Measurements from ENCODE around the gene KCNQ2. TPM values are rescaled to one million over a fixed set of nuclear protein-coding genes. Genes with fewer than 3 reads are reported as not detected.

The KCNQ2 gene
- total RNA-seq, 1 donor from 2014 or later, result 354 TPM

- peaks cover 17% of the 10 kb centered on the region for H3K9me3 Mint-ChIP-seq (ENCODE audit: unreplicated experiment)
- DNase-seq, result no peak
- peaks cover 25% of the 10 kb centered on the region for H3K4me1 Mint-ChIP-seq (ENCODE audit: low read depth, unreplicated experiment)
- peak overlapping the region; percentile 59 for H3K27ac Mint-ChIP-seq (ENCODE audit: unreplicated experiment)
- peaks cover 23% of the 10 kb centered on the region for H3K27me3 Mint-ChIP-seq (ENCODE audit: unreplicated experiment)
- no peak overlapping the region for H3K4me3 Mint-ChIP-seq (ENCODE audit: unreplicated experiment)
- no peak for TF ChIP-seq CTCF (IDR thresholded peaks at IDR 0.05; ENCODE audit: partially characterized antibody, unreplicated experiment)
- no peaks in the 10 kb centered on the region for H3K36me3 Mint-ChIP-seq (ENCODE audit: unreplicated experiment)
These were observed 26.0 kb downstream of the KCNQ2 start for GRCh38 chr20:63446216-63447024.

- no peak for TF ChIP-seq CTCF (IDR thresholded peaks at IDR 0.05; ENCODE audit: partially characterized antibody, unreplicated experiment)
- Mint-ChIP-seq H3K4me1 (ENCODE audit: low read depth, unreplicated experiment) (peaks cover 23% of the 10 kb centered on the region), H3K27ac (ENCODE audit: unreplicated experiment) (no peak overlapping the region), H3K4me3 (ENCODE audit: unreplicated experiment) (no peak overlapping the region), H3K27me3 (ENCODE audit: unreplicated experiment) (peaks cover 19% of the 10 kb centered on the region), H3K36me3 (ENCODE audit: unreplicated experiment) (no peaks in the 10 kb centered on the region), H3K9me3 (ENCODE audit: unreplicated experiment) (peaks cover 15% of the 10 kb centered on the region)
- no peak for DNase-seq
These were observed 27.2 kb downstream of the KCNQ2 start for GRCh38 chr20:63445075-63445734.

- DNase-seq, result no peak
- Mint-ChIP-seq H3K4me1 (ENCODE audit: low read depth, unreplicated experiment) (peaks cover 23% of the 10 kb centered on the region), H3K4me3 (ENCODE audit: unreplicated experiment) (no peak overlapping the region)
These were observed 27.9 kb downstream of the KCNQ2 start for GRCh38 chr20:63444548-63444947.

GRCh38 chr20:63443606-63444395, 28.7 kb downstream of the KCNQ2 start:
- DNase-seq, result no peak
- no peak for TF ChIP-seq CTCF (IDR thresholded peaks at IDR 0.05; ENCODE audit: partially characterized antibody, unreplicated experiment)
- Mint-ChIP-seq H3K4me1 (ENCODE audit: low read depth, unreplicated experiment) (peaks cover 19% of the 10 kb centered on the region), H3K27ac (ENCODE audit: unreplicated experiment) (peak overlapping the region; percentile 4), H3K36me3 (ENCODE audit: unreplicated experiment) (no peaks in the 10 kb centered on the region), H3K9me3 (ENCODE audit: unreplicated experiment) (peaks cover 12% of the 10 kb centered on the region), H3K4me3 (ENCODE audit: unreplicated experiment) (no peak overlapping the region), H3K27me3 (ENCODE audit: unreplicated experiment) (peaks cover 20% of the 10 kb centered on the region)

More at GRCh38 chr20:63444548-63444947, 27.9 kb downstream of the KCNQ2 start:
- Mint-ChIP-seq H3K27ac (ENCODE audit: unreplicated experiment) (no peak overlapping the region), H3K9me3 (ENCODE audit: unreplicated experiment) (peaks cover 15% of the 10 kb centered on the region), H3K27me3 (ENCODE audit: unreplicated experiment) (peaks cover 19% of the 10 kb centered on the region), H3K36me3 (ENCODE audit: unreplicated experiment) (no peaks in the 10 kb centered on the region)
- no peak for TF ChIP-seq CTCF (IDR thresholded peaks at IDR 0.05; ENCODE audit: partially characterized antibody, unreplicated experiment)
